Type B pancreatic cell (in vitro differentiated cells): Measurements from ENCODE around the gene MSTO1. TPM values are rescaled to one million over a fixed set of nuclear protein-coding genes. Genes with fewer than 3 reads are reported as not detected.
"Not testable (repeated sequence)": the region's sequence is repeated elsewhere in the genome, so short reads cannot be mapped to it uniquely, and the experiment has no call there.

ENCODE experiments used
- DNase-seq: peaks from one replicate; pipeline ENCODE4 v3.0.0; 2021; ENCODE audit warnings: mixed read lengths; ENCODE audit not compliant: unreplicated experiment; ENCODE audit errors: extremely low spot score
- H3K27ac Mint-ChIP-seq: 2 replicates; pipeline ENCODE4 v1.8.0; 2021; ENCODE audit warnings: mild to moderate bottlenecking, mixed read lengths
- H3K27me3 Mint-ChIP-seq: 2 replicates; pipeline ENCODE4 v1.8.0; 2021; ENCODE audit warnings: mixed read lengths
- H3K36me3 Mint-ChIP-seq: 2 replicates; pipeline ENCODE4 v1.8.0; 2021; ENCODE audit warnings: mixed read lengths
- H3K4me1 Mint-ChIP-seq: one replicate; pipeline ENCODE4 v1.8.0; 2021; ENCODE audit warnings: mixed read lengths; ENCODE audit not compliant: unreplicated experiment
- H3K4me3 Mint-ChIP-seq: 2 replicates; pipeline ENCODE4 v1.8.0; 2021; ENCODE audit warnings: mild to moderate bottlenecking, mixed read lengths
- H3K9me3 Mint-ChIP-seq: 2 replicates; pipeline ENCODE4 v1.8.0; 2021; ENCODE audit warnings: mixed read lengths
- CTCF ChIP-seq: fragments of 200-600 bp; sonication (generic); conservative IDR thresholded peaks from 2 replicates; pipeline ENCODE4 v1.5.0; 2021; ENCODE audit warnings: antibody characterized with exemption, mild to moderate bottlenecking
- total RNA-seq: library from RNA; stranded (reverse); gene quantifications from 2 replicates; pipeline ENCODE4 v1.2.1, GENCODE V29; 2021; ENCODE audit warnings: low replicate concordance

MSTO1 gene
- total RNA-seq, 1 donor from 2014 or later = 75.7 TPM

GRCh38 chr1:155622191-155622590 is 12.2 kb downstream of the MSTO1 start:
- TF ChIP-seq CTCF = no peak
- no peak for DNase-seq
- H3K4me3 Mint-ChIP-seq = no peak overlapping the region
- no peaks in the 10 kb centered on the region for H3K4me1 Mint-ChIP-seq
- H3K27ac Mint-ChIP-seq = no peak overlapping the region
- H3K9me3 Mint-ChIP-seq = peaks cover 5% of the 10 kb centered on the region
- H3K27me3 Mint-ChIP-seq = peaks cover 18% of the 10 kb centered on the region
- H3K36me3 Mint-ChIP-seq = no peaks in the 10 kb centered on the region

DNA sequence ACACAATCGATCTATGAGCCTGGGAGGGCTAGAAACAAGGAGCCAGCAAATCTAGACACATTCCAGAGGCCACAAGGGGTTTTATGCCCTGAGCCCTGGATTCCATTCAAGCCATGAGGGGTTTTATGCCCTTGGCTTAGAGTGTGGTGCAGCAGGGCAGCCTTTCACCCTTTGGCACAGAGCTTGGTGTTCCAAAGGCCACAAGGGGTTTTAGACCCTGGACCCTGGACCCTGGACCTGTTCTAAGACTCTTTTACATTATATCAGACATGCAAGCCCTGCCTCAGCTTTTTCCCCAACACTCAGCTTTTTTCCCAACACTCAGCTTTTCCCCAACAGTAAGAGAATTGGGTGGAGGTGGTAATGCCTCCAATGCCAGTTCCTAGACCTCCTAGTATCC is 13.3 kb downstream of the MSTO1 start:
- Mint-ChIP-seq H3K9me3 (peaks cover 5% of the 10 kb centered on the region), H3K4me1 (no peaks in the 10 kb centered on the region), H3K27me3 (peaks cover 18% of the 10 kb centered on the region), H3K36me3 (no peaks in the 10 kb centered on the region), H3K4me3 (no peak overlapping the region), H3K27ac (no peak overlapping the region)
- DNase-seq = no peak
- TF ChIP-seq CTCF = no peak

GRCh38 chr1:155626428-155626827 is 16.4 kb downstream of the MSTO1 start:
- H3K4me1 Mint-ChIP-seq = not testable (repeated sequence)

GRCh38 chr1:155636397-155637153 is 26.6 kb downstream of the MSTO1 start:
- no peak for DNase-seq
- TF ChIP-seq CTCF = no peak
- no peaks in the 10 kb centered on the region for H3K9me3 Mint-ChIP-seq
- H3K36me3 Mint-ChIP-seq = no peaks in the 10 kb centered on the region
- H3K27me3 Mint-ChIP-seq = no peaks in the 10 kb centered on the region
- no peak overlapping the region for H3K4me3 Mint-ChIP-seq
- H3K4me1 Mint-ChIP-seq = no peaks in the 10 kb centered on the region
- H3K27ac Mint-ChIP-seq = no peak overlapping the region

More at GRCh38 chr1:155626428-155626827, 16.4 kb downstream of the MSTO1 start:
- DNase-seq, H3K4me3 Mint-ChIP-seq, H3K36me3 Mint-ChIP-seq, H3K9me3 Mint-ChIP-seq, H3K27ac Mint-ChIP-seq: not testable (repeated sequence)
- H3K27me3 Mint-ChIP-seq = peaks cover 18% of the 10 kb centered on the region

GRCh38 chr1:155640367-155640766 is 30.3 kb downstream of the MSTO1 start:
- Mint-ChIP-seq H3K27me3 (no peaks in the 10 kb centered on the region), H3K27ac (no peak overlapping the region), H3K4me3 (no peak overlapping the region), H3K9me3 (no peaks in the 10 kb centered on the region), H3K4me1 (no peaks in the 10 kb centered on the region), H3K36me3 (no peaks in the 10 kb centered on the region)
- no peak for TF ChIP-seq CTCF
- DNase-seq = no peak

DNA sequence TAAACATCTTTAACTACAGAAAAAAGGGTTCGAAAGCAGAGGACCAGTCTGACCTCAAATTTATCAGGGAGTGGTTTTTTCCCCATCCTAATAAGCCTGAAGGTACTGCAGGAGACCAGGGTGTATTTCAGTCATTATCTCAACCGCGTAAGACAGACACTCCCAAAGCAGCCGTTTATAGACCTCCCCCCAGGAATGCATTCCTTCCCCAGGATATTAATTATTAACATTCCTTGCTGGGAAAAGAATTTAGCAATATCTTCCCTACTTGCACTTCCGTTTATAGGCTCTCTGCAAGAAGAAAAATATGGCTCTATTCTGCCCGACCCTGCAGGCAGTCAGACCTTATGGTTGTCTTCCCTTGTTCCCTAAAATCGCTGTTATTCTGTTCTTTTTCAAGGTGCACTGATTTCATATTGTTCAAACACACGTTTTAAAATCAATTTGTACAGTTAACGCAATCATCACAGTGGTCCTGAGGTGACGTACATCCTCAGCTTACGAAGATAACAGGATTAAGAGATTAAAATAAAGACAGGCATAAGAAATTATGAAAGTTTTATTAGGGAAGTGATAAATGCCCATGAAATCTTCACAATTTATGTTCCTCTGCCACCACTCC is 32.7 kb downstream of the MSTO1 start:
- not testable (repeated sequence) for H3K27ac Mint-ChIP-seq, H3K4me3 Mint-ChIP-seq, H3K36me3 Mint-ChIP-seq, H3K27me3 Mint-ChIP-seq, H3K9me3 Mint-ChIP-seq, DNase-seq, H3K4me1 Mint-ChIP-seq
